Dendritic cell treated with granulocyte-macrophage colony-stimulating factor and Interleukin-4, amounts not matched to agents 40 ng/mL and 50 ng/mL, for 4 days (primary cell): ENCODE data around the gene RHCE.
"Not testable (repeated sequence)": the region's sequence is repeated elsewhere in the genome, so short reads cannot be mapped to it uniquely, and the experiment has no call there.

ENCODE experiments used
- H3K27ac Mint-ChIP-seq: one replicate; pipeline ENCODE4 v1.8.0; 2022; ENCODE audit warnings: mild to moderate bottlenecking, mixed read lengths
- H3K27me3 Mint-ChIP-seq: one replicate; pipeline ENCODE4 v1.8.0; 2022; ENCODE audit warnings: mild to moderate bottlenecking, mixed read lengths
- H3K36me3 Mint-ChIP-seq: one replicate; pipeline ENCODE4 v1.8.0; 2022; ENCODE audit warnings: low read depth, mixed read lengths
- H3K4me1 Mint-ChIP-seq: one replicate; pipeline ENCODE4 v1.8.0; 2022; ENCODE audit warnings: low read depth, mixed read lengths
- H3K4me3 Mint-ChIP-seq: one replicate; pipeline ENCODE4 v1.8.0; 2022; ENCODE audit warnings: mild to moderate bottlenecking, moderate library complexity, mixed read lengths
- H3K9me3 Mint-ChIP-seq: one replicate; pipeline ENCODE4 v1.8.0; 2022; ENCODE audit warnings: mixed read lengths
- intact Hi-C: fragments of 100-400 bp; cut with micrococcal nuclease; formaldehyde crosslinking; loops from one replicate; pipeline ENCODE4 v1.15.0; 2022

RHCE gene

GRCh38 chr1:25420715-25421114, at the start of gene RHCE:
TSS of gene RHCE (minus strand) at chr1:25420825. CDS start at chr1:25420786, 39 bp downstream.
- H3K4me1 Mint-ChIP-seq, H3K4me3 Mint-ChIP-seq, H3K27me3 Mint-ChIP-seq, intact Hi-C loops, H3K27ac Mint-ChIP-seq, H3K36me3 Mint-ChIP-seq, H3K9me3 Mint-ChIP-seq: not testable (repeated sequence)

GRCh38 chr1:25469177-25469576, 48.6 kb upstream of the RHCE start:
- H3K9me3 Mint-ChIP-seq: no peaks in the 10 kb centered on the region
- H3K36me3 Mint-ChIP-seq: peaks cover 38% of the 10 kb centered on the region
- intact Hi-C loops: no loop called here
- H3K4me3 Mint-ChIP-seq: no peak overlapping the region
- H3K4me1 Mint-ChIP-seq: no peaks in the 10 kb centered on the region
- no peak overlapping the region for H3K27ac Mint-ChIP-seq
- H3K27me3 Mint-ChIP-seq: no peaks in the 10 kb centered on the region

GRCh38 chr1:25468033-25468432, 47.4 kb upstream of the RHCE start:
- Mint-ChIP-seq H3K4me3 (no peak overlapping the region), H3K36me3 (peaks cover 42% of the 10 kb centered on the region), H3K27ac (no peak overlapping the region), H3K9me3 (no peaks in the 10 kb centered on the region), H3K4me1 (peaks cover 3% of the 10 kb centered on the region), H3K27me3 (no peaks in the 10 kb centered on the region)
- intact Hi-C loops: no loop called here

GRCh38 chr1:25467616-25468015, 47.0 kb upstream of the RHCE start:
- Mint-ChIP-seq H3K27me3 (no peaks in the 10 kb centered on the region), H3K36me3 (peaks cover 42% of the 10 kb centered on the region), H3K4me1 (peaks cover 5% of the 10 kb centered on the region), H3K4me3 (no peak overlapping the region), H3K9me3 (no peaks in the 10 kb centered on the region), H3K27ac (no peak overlapping the region)
- intact Hi-C loops: no loop called here

GRCh38 chr1:25467193-25467592, 46.6 kb upstream of the RHCE start:
- no peaks in the 10 kb centered on the region for H3K27me3 Mint-ChIP-seq
- no peaks in the 10 kb centered on the region for H3K9me3 Mint-ChIP-seq
- peaks cover 9% of the 10 kb centered on the region for H3K4me1 Mint-ChIP-seq
- H3K27ac Mint-ChIP-seq: no peak overlapping the region
- intact Hi-C loops: no loop called here
- peaks cover 42% of the 10 kb centered on the region for H3K36me3 Mint-ChIP-seq
- H3K4me3 Mint-ChIP-seq: no peak overlapping the region

- Mint-ChIP-seq H3K4me1 (peaks cover 26% of the 10 kb centered on the region), H3K27ac (no peak overlapping the region), H3K4me3 (no peak overlapping the region), H3K9me3 (no peaks in the 10 kb centered on the region), H3K27me3 (no peaks in the 10 kb centered on the region), H3K36me3 (peaks cover 57% of the 10 kb centered on the region)
- intact Hi-C loops: no loop called here
These were observed 42.1 kb upstream of the RHCE start for GRCh38 chr1:25462732-25463131.

- Mint-ChIP-seq H3K9me3 (no peaks in the 10 kb centered on the region), H3K27ac (no peak overlapping the region), H3K36me3 (peaks cover 62% of the 10 kb centered on the region)
These were observed 41.2 kb upstream of the RHCE start for GRCh38 chr1:25461849-25462248.

GRCh38 chr1:25460816-25461215, 40.2 kb upstream of the RHCE start:
- Mint-ChIP-seq H3K36me3 (peaks cover 66% of the 10 kb centered on the region), H3K4me1 (peaks cover 36% of the 10 kb centered on the region)
- H3K4me3 Mint-ChIP-seq, intact Hi-C loops, H3K27ac Mint-ChIP-seq, H3K27me3 Mint-ChIP-seq, H3K9me3 Mint-ChIP-seq: not testable (repeated sequence)

More at GRCh38 chr1:25461849-25462248, 41.2 kb upstream of the RHCE start:
- H3K4me1 Mint-ChIP-seq: peaks cover 28% of the 10 kb centered on the region
- H3K4me3 Mint-ChIP-seq: no peak overlapping the region
- intact Hi-C loops: no loop called here
- H3K27me3 Mint-ChIP-seq: no peaks in the 10 kb centered on the region

GRCh38 chr1:25460020-25460419, 39.4 kb upstream of the RHCE start:
- Mint-ChIP-seq H3K27me3 (no peaks in the 10 kb centered on the region), H3K27ac (no peak overlapping the region), H3K9me3 (no peaks in the 10 kb centered on the region), H3K36me3 (peaks cover 62% of the 10 kb centered on the region), H3K4me3 (no peak overlapping the region), H3K4me1 (peaks cover 36% of the 10 kb centered on the region)
- intact Hi-C loops: no loop called here

GRCh38 chr1:25458541-25459298, 38.1 kb upstream of the RHCE start:
- Mint-ChIP-seq H3K36me3 (peaks cover 63% of the 10 kb centered on the region), H3K4me3 (no peak overlapping the region), H3K27me3 (no peaks in the 10 kb centered on the region), H3K27ac (no peak overlapping the region), H3K4me1 (peaks cover 36% of the 10 kb centered on the region), H3K9me3 (no peaks in the 10 kb centered on the region)
- intact Hi-C loops: no loop called here

- no peak overlapping the region for H3K27ac Mint-ChIP-seq
- peaks cover 57% of the 10 kb centered on the region for H3K36me3 Mint-ChIP-seq
- no peaks in the 10 kb centered on the region for H3K27me3 Mint-ChIP-seq
- no peaks in the 10 kb centered on the region for H3K9me3 Mint-ChIP-seq
- no peak overlapping the region for H3K4me3 Mint-ChIP-seq
- intact Hi-C loops: no loop called here
- H3K4me1 Mint-ChIP-seq: peaks cover 32% of the 10 kb centered on the region
These were observed 35.9 kb upstream of the RHCE start for GRCh38 chr1:25456502-25456901.

- H3K27ac Mint-ChIP-seq: no peak overlapping the region
- peaks cover 43% of the 10 kb centered on the region for H3K36me3 Mint-ChIP-seq
- H3K27me3 Mint-ChIP-seq: no peaks in the 10 kb centered on the region
- H3K9me3 Mint-ChIP-seq: no peaks in the 10 kb centered on the region
- intact Hi-C loops: no loop called here
- H3K4me3 Mint-ChIP-seq: no peak overlapping the region
- peaks cover 18% of the 10 kb centered on the region for H3K4me1 Mint-ChIP-seq
These were observed 31.3 kb upstream of the RHCE start for GRCh38 chr1:25451908-25452307.

GRCh38 chr1:25450891-25451290, 30.3 kb upstream of the RHCE start:
- no peak overlapping the region for H3K4me3 Mint-ChIP-seq
- peaks cover 38% of the 10 kb centered on the region for H3K36me3 Mint-ChIP-seq
- no peaks in the 10 kb centered on the region for H3K9me3 Mint-ChIP-seq
- no peaks in the 10 kb centered on the region for H3K27me3 Mint-ChIP-seq
- no peak overlapping the region for H3K27ac Mint-ChIP-seq
- H3K4me1 Mint-ChIP-seq: peaks cover 10% of the 10 kb centered on the region
- intact Hi-C loops: no loop called here

- Mint-ChIP-seq H3K4me3 (no peak overlapping the region), H3K36me3 (peaks cover 23% of the 10 kb centered on the region), H3K9me3 (no peaks in the 10 kb centered on the region), H3K27me3 (no peaks in the 10 kb centered on the region), H3K27ac (no peak overlapping the region), H3K4me1 (peaks cover 10% of the 10 kb centered on the region)
- intact Hi-C loops: no loop called here
These were observed 26.9 kb upstream of the RHCE start for GRCh38 chr1:25447547-25447946.

- Mint-ChIP-seq H3K36me3 (peaks cover 23% of the 10 kb centered on the region), H3K4me1 (no peaks in the 10 kb centered on the region), H3K4me3 (no peak overlapping the region), H3K9me3 (no peaks in the 10 kb centered on the region), H3K27ac (no peak overlapping the region), H3K27me3 (no peaks in the 10 kb centered on the region)
- intact Hi-C loops: no loop called here
These were observed 25.4 kb upstream of the RHCE start for GRCh38 chr1:25445993-25446538.
